Lung (tissue), 12 donors: ENCODE results near the gene SCARB1. TPM values are rescaled to one million over a fixed set of nuclear protein-coding genes. Genes with fewer than 3 reads are reported as not detected.

ENCODE experiments used
- ATAC-seq: fragments of 200-7000 bp; cut with Tn5 transposase; one replicate; pipeline ENCODE4 v1.9.1; 2020; ENCODE audit warnings: moderate number of reproducible peaks; ENCODE audit not compliant: insufficient read depth, low FRiP score
- DNase-seq, 3 donors: peaks; one replicate each; pipeline ENCODE4 v3.0.0-alpha.2; 2013 to 2017
- H3K27ac ChIP-seq, 2 donors: one replicate each; pipeline ENCODE4 v1.5.1; 2013; ENCODE audit warnings: mild to moderate bottlenecking in 2 of 2, moderate library complexity in 2 of 2, control low read depth in 1 of 2, inconsistent platforms in 1 of 2, low read depth in 1 of 2, low read length in 1 of 2
- H3K27me3 ChIP-seq, 3 donors: one replicate each; pipeline ENCODE4 v1.5.1; 2013; ENCODE audit warnings: low read length in 2 of 3; ENCODE audit not compliant: control insufficient read depth in 3 of 3, insufficient read depth in 3 of 3
- H3K36me3 ChIP-seq, 4 donors: one replicate each; pipeline ENCODE4 v1.5.1; 2013; ENCODE audit warnings: low read length in 4 of 4, mild to moderate bottlenecking in 1 of 4, moderate library complexity in 1 of 4; ENCODE audit not compliant: control insufficient read depth in 4 of 4, insufficient read depth in 4 of 4
- H3K4me1 ChIP-seq, 5 donors: one replicate each; pipeline ENCODE4 v1.5.1; 2013; ENCODE audit warnings: low read length in 5 of 5, mild to moderate bottlenecking in 2 of 5, moderate library complexity in 1 of 5; ENCODE audit not compliant: control insufficient read depth in 5 of 5, insufficient read depth in 5 of 5
- H3K4me3 ChIP-seq: one replicate; pipeline ENCODE4 v1.5.1; 2013; ENCODE audit warnings: mild to moderate bottlenecking, control low read depth, moderate library complexity
- H3K9ac ChIP-seq, 2 donors: one replicate each; pipeline ENCODE4 v1.5.1; 2013; ENCODE audit warnings: low read length in 2 of 2, control low read depth in 1 of 2; ENCODE audit not compliant: insufficient read depth in 1 of 2
- H3K9me3 ChIP-seq, 4 donors: one replicate each; pipeline ENCODE4 v1.5.1; 2013; ENCODE audit warnings: low read length in 3 of 4, mild to moderate bottlenecking in 1 of 4, moderate library complexity in 1 of 4; ENCODE audit not compliant: control insufficient read depth in 4 of 4, insufficient read depth in 3 of 4
- WGBS, 2 donors: extraction: QIAGEN DNeasy Blood & Tissue Kit; methylation state at CpG; one replicate each; pipeline ENCODE4 v1.1.7; 2013; 5-methylcytosine and 5-hydroxymethylcytosine counted together
- polyA plus RNA-seq, 2 donors: library from polyadenylated mRNA; stranded (reverse); fragments of 200-250 nt; gene quantifications; one replicate each; pipeline ENCODE4 v1.2.1, GENCODE V29; 2013
- total RNA-seq, 2 donors: library from RNA; depleted of rRNA in 1 of 2; stranded (reverse); fragments of >200 nt in 1 of 2; gene quantifications; one replicate each; pipeline ENCODE4 v1.2.1, GENCODE V29; 2014 to 2021
- TF ChIP-seq, protein P1 (sequence below): IDR thresholded peaks from 2 replicates; pipeline ENCODE4 v1.5.1; 2012; ENCODE audit warnings: mild to moderate bottlenecking; ENCODE audit errors: control extremely low read depth, extremely low read depth
- donor health status: control.
- donor health status: control.
- donor health status: Bipolar disorder and iron deficiency.
- donor health status: healthy.
- donor health status: DM: yes; HTN: yes; CAD: no.

SCARB1 gene
- total and polyA plus RNA-seq, 4 donors: 11.9 to 31.3 (median 28.8) TPM

DNA sequence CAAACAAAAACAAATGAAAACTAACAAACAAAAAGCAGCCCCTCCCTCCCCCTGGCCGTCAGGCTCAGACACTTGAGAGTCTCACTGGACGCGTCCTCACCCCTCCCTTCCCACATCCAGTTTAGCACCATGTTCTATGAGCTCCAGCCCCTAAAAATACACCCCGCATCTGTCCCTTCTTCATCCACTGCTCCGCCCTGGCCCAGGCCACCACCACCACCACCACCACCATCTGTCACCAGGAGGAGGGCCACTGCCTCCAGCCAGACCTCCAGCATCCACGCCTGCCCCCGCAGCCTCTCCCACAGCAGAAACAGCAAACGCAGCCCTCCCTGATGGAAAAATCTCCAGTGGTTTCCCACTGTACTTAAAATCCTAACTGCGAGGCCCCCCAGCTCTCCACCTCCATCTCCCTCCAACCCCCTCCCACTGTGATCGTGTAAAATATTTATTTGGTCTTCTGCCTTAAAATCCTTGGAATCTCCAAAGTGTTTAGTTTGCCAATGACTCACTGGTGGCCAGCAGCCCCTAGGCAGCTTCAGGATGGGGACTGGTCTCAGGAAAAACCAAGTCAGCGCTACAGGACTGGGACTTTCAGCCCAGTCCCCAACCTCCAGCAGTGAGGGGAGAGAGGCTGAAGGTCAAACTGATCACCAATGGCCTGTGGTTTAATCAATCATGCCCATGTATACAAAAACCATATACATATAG, 95.1 kb downstream of the SCARB1 start:
- Histone ChIP-seq H3K27ac (no peak overlapping the region), H3K9ac (peak overlapping the region in 1 of 2 donors; percentile 9), H3K27me3 (no peaks in the 10 kb centered on the region), H3K4me3 (no peak overlapping the region), H3K9me3 (peaks cover 0 to 7% (median 3%) of the 10 kb centered on the region in 4 donors), H3K36me3 (no peaks in the 10 kb centered on the region), H3K4me1 (peaks cover 0 to 31% (median 5%) of the 10 kb centered on the region in 5 donors)
- DNase-seq (no peak), ATAC-seq (no peak)
- TF ChIP-seq, protein P1, sequence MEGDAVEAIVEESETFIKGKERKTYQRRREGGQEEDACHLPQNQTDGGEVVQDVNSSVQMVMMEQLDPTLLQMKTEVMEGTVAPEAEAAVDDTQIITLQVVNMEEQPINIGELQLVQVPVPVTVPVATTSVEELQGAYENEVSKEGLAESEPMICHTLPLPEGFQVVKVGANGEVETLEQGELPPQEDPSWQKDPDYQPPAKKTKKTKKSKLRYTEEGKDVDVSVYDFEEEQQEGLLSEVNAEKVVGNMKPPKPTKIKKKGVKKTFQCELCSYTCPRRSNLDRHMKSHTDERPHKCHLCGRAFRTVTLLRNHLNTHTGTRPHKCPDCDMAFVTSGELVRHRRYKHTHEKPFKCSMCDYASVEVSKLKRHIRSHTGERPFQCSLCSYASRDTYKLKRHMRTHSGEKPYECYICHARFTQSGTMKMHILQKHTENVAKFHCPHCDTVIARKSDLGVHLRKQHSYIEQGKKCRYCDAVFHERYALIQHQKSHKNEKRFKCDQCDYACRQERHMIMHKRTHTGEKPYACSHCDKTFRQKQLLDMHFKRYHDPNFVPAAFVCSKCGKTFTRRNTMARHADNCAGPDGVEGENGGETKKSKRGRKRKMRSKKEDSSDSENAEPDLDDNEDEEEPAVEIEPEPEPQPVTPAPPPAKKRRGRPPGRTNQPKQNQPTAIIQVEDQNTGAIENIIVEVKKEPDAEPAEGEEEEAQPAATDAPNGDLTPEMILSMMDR: no peak
- WGBS, 2 donors: 85 to 88% methylated on average over 11 of the region's 11 CpGs

DNA sequence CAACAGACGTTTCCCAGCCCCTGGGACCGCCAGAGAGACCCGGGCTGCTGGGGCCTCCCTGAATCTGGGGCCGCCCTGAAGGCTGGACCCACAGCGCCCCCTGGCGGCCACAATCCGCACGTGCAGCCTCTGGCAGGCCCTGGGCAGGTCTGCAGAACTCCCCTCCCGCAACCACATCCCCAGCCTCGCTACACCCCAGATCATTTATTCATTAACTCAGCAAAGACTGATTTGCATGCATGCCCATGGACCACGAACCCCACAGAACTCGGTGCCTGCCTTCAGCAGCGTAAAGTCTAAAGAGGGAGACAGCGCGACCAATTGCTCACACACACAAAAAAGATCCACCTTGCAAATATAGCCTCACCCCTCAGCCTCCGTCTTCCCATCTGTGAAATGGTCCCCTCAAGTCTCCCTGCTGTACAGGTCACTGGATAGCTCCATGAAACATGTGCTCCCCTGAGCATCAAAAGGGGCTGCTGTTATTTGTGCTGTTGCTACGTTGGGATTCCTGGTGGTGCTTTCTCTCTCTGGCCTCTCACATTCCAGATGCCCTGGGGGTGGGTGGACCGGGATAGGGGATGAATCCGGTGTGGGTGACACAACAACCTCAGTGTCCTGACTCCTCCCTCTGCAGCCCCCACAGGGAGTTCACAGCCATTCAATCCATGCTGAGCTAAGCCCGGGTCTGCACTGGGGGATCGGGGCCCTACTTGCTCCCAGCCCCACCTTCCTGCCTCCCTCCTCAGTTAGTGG, 96.4 kb downstream of the SCARB1 start:
- H3K36me3 ChIP-seq: no peaks in the 10 kb centered on the region
- no peak overlapping the region for H3K9ac ChIP-seq
- peaks cover 0 to 7% (median 3%) of the 10 kb centered on the region in 4 donors for H3K9me3 ChIP-seq
- peak; percentile 85 to 86 (median 85) for DNase-seq
- TF ChIP-seq, protein P1: peak; percentile 92
- H3K27ac ChIP-seq: no peak overlapping the region
- ATAC-seq: peak; percentile 63
- H3K27me3 ChIP-seq: no peaks in the 10 kb centered on the region
- peaks cover 0 to 31% (median 5%) of the 10 kb centered on the region in 5 donors for H3K4me1 ChIP-seq
- WGBS, 2 donors: 32 to 34% methylated on average over 21 of the region's 21 CpGs
- no peak overlapping the region for H3K4me3 ChIP-seq

DNA sequence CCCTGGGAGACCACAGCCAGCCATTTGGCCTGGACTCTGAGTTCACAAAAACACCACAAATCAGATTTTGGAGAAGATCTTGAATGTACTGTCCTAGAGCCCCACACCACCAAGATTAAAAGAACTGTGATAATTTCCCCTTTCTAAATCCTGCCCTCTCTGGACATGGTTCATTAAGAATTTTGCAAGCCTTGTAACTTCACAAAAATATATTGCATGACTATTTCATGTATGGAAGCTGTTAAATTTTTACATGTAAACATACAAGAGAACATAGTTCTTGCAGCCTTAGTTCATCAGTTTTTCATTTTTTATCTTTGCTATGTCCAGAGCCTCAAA, 97.0 kb downstream of the SCARB1 start:
- no peaks in the 10 kb centered on the region for H3K36me3 ChIP-seq
- no peak overlapping the region for H3K4me3 ChIP-seq
- H3K27ac ChIP-seq: no peak overlapping the region
- ATAC-seq: no peak
- H3K9me3 ChIP-seq: peaks cover 0 to 7% (median 3%) of the 10 kb centered on the region in 4 donors
- no peaks in the 10 kb centered on the region for H3K27me3 ChIP-seq
- H3K4me1 ChIP-seq: peaks cover 0 to 30% (median 7%) of the 10 kb centered on the region in 5 donors
- H3K9ac ChIP-seq: no peak overlapping the region
- no peak for DNase-seq
- TF ChIP-seq, protein P1: no peak
